GM21576 (cell line): Measurements from ENCODE around the gene NAA16.
"Not testable (repeated sequence)": the region's sequence is repeated elsewhere in the genome, so short reads cannot be mapped to it uniquely, and the experiment has no call there.

Experiments
- ATAC-seq: cut with Tn5 transposase; IDR thresholded peaks from one replicate; pipeline ENCODE4 v1.9.1; 2021; ENCODE audit warnings: mild to moderate bottlenecking, moderate library complexity; ENCODE audit not compliant: unreplicated experiment

NAA16 gene

GRCh38 chr13:41403983-41404382 lies 92.9 kb downstream of the NAA16 start:
- ATAC-seq: no peak

GRCh38 chr13:41405367-41405766 lies 94.3 kb downstream of the NAA16 start:
- ATAC-seq: no peak

- no peak for ATAC-seq
Observed at GRCh38 chr13:41407380-41407779, 96.3 kb downstream of the NAA16 start.

- ATAC-seq: no peak
Observed at GRCh38 chr13:41408121-41408520, 97.1 kb downstream of the NAA16 start.

- no peak for ATAC-seq
Observed at GRCh38 chr13:41408746-41409145, 97.7 kb downstream of the NAA16 start.

GRCh38 chr13:41409611-41410010 lies 98.5 kb downstream of the NAA16 start:
- no peak for ATAC-seq

- ATAC-seq: no peak
Observed at GRCh38 chr13:41411060-41411459, 100.0 kb downstream of the NAA16 start.

GRCh38 chr13:41411522-41411921 lies 100.5 kb downstream of the NAA16 start:
- no peak for ATAC-seq

- no peak for ATAC-seq
Observed at GRCh38 chr13:41413872-41414271, 102.8 kb downstream of the NAA16 start.

- ATAC-seq: no peak
Observed at GRCh38 chr13:41416276-41416675, 105.2 kb downstream of the NAA16 start.

- ATAC-seq: no peak
Observed at GRCh38 chr13:41418027-41418426, 107.0 kb downstream of the NAA16 start.

- ATAC-seq: no peak
Observed at GRCh38 chr13:41418731-41419130, 107.7 kb downstream of the NAA16 start.

- ATAC-seq: no peak
Observed at GRCh38 chr13:41419206-41419605, 108.1 kb downstream of the NAA16 start.

GRCh38 chr13:41420146-41420545 lies 109.1 kb downstream of the NAA16 start:
- no peak for ATAC-seq

- not testable (repeated sequence) for ATAC-seq
Observed at GRCh38 chr13:41421330-41421729, 110.3 kb downstream of the NAA16 start.

- ATAC-seq: not testable (repeated sequence)
Observed at GRCh38 chr13:41421983-41422382, 110.9 kb downstream of the NAA16 start.

GRCh38 chr13:41423259-41423658 lies 112.2 kb downstream of the NAA16 start:
- not testable (repeated sequence) for ATAC-seq

- not testable (repeated sequence) for ATAC-seq
Observed at GRCh38 chr13:41424675-41425074, 113.6 kb downstream of the NAA16 start.

- no peak for ATAC-seq
Observed at GRCh38 chr13:41426047-41426446, 115.0 kb downstream of the NAA16 start.
